HG03139 (cell line): ENCODE measurements around the gene RPS5.

ENCODE experiments used
- ATAC-seq: cut with Tn5 transposase; IDR thresholded peaks from one replicate; pipeline ENCODE4 v1.9.1; 2021; ENCODE audit not compliant: unreplicated experiment

The RPS5 gene

GRCh38 chr19:58385313-58385890 lies 1.7 kb upstream of the RPS5 start:
- ATAC-seq: no peak

DNA sequence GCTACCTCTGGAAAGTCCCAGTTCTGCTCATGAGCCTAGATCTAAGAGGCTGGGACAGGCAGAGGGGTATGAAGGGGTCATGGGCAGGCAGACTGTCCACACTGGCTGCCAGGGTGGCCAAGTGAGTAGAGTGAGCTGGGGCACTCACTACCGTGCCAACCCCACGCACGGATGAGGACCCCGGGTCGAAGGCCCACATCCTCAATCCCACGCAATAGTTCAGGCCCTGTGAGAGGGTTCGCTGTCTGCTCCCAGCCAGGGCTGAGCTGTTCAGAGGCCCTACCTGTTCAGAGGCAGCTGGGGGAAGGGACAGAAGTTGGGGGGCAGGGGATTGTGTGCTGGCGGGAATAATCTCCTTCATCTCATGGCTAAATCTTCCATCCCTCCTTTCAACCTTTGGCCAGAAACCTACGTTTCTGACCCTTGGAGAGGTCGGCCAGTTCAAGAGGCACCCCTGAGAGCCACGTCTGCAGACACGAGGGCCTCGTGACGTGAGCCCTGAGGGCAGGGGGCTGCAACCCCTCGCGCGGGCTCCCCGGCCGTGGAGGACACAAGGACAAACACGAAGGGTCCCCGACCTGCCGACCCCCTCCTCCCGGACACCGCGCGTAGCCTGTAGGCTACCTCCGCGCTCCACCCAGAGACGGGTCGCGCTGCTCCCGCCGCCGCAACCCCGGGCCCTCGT lies 1.0 kb upstream of the RPS5 start:
- no peak for ATAC-seq

DNA sequence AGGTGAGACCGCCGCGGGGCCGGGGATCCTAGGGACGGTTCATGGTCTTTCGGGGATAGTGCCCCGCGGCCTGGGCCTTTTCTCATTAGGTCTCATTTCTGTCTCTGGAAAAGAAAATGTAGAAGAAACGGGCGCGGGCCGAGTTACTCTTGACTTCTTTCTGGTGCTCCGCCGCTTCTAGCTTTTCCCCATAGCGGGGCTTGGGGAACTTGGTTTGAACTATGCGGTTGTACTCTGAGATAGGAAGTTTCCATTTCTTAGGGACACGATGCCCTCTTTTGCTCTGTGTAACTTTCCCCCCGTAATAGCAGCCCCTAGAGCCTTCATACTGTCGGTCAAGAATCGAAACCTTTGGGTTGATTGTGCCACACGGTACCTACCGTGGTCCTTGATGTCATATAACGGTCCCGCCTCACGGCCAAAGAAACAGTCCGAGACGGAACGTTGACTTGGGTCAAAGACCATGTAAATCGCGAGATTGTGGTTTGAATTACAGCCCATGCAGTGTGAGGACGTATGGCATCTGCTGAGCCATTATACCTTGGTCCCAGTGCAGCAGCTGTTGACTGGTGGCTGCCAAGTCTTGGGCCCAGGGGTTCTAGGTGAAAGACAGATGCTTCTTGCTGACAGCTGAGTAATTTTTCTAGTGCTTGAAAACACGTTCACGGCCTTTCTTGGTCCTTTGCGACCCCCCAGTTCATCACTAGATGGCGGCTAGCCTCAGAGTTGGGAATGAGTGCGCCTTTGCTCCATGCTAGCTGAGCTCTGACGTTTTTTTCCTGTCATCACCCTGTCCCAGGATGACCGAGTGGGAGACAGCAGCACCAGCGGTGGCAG lies 487 bp downstream of the RPS5 start:
- ATAC-seq: no peak

GRCh38 chr19:58388175-58388526 lies 1.1 kb downstream of the RPS5 start:
- ATAC-seq: no peak

- ATAC-seq: no peak
These were observed 6.1 kb downstream of the RPS5 start for GRCh38 chr19:58392945-58393724.

DNA sequence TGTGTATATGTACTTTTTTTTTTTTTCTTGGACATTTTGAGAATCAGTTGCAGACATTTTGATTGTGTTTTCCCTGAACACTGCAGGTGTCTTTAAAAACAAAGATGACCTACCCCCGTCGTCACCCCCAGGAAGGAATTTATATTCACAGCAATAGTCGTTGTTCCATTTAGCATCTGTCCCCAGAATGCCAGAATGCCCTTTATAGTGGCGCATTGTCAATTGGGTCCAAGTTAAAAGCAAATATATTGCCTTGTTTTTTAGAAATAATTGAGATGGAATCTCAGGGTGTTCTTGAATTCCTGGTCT lies 6.6 kb downstream of the RPS5 start:
- no peak for ATAC-seq

GRCh38 chr19:58394821-58395219 lies 7.8 kb downstream of the RPS5 start:
- ATAC-seq: no peak

- no peak for ATAC-seq
These were observed 8.3 kb downstream of the RPS5 start, which contains the start of gene RNF225 for GRCh38 chr19:58395220-58395978. Gene RNF225 (plus strand): TSS chr19:58395656. CDS start chr19:58396090, 434 bp downstream.

- ATAC-seq: no peak
These were observed 9.0 kb downstream of the RPS5 start for GRCh38 chr19:58395979-58396627.

- ATAC-seq: no peak
These were observed 9.8 kb downstream of the RPS5 start for GRCh38 chr19:58396691-58397532.

DNA sequence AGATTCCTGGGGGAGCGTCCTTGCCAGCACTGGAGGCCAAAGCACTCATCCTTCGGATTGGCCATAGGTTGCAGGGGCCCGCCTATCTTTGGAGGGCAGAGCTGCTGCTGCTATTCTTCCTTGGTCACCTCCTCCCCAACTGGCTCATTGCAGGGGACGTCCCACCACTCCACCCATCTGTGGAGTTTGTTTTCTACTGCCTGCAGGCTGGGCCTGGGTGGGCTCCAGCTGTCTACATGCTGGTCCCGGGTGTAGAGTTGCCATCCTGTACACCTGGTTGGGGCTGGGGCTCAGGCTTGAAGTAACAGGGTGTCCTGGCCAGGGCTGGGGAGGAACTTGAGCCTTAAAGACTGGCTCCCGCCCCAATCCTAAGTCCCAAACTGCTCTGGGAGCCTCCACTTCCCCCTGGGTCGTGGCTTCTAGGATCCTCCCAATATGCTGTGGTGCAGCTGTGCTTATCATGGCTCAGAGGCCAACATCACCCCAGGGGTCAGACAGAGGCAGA lies 10.5 kb downstream of the RPS5 start:
- no peak for ATAC-seq

GRCh38 chr19:58398087-58398486 lies 11.0 kb downstream of the RPS5 start:
- ATAC-seq: no peak

GRCh38 chr19:58398545-58398944 lies 11.5 kb downstream of the RPS5 start:
- no peak for ATAC-seq

DNA sequence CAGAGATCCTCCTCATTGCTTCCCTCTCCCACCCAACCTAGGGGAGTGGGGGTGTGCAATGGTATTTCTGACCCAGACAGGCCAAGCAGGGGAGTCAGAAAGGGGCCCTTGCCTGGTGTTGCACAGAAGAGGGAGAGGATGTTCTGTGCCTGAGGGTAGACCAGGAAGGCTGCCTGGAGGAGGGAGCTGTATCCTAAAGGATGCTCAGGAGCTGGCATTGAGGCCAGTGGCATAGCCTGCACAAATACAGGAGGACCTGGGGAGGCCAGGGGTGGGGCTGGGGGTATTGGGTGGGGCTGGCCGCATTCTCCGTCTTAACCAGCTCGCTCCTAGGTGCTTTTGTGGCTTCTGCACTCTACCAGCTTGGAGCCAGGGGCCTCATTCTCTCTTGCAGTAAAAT lies 12.8 kb downstream of the RPS5 start:
- no peak for ATAC-seq

GRCh38 chr19:58400316-58400915 lies 13.3 kb downstream of the RPS5 start:
- no peak for ATAC-seq

DNA sequence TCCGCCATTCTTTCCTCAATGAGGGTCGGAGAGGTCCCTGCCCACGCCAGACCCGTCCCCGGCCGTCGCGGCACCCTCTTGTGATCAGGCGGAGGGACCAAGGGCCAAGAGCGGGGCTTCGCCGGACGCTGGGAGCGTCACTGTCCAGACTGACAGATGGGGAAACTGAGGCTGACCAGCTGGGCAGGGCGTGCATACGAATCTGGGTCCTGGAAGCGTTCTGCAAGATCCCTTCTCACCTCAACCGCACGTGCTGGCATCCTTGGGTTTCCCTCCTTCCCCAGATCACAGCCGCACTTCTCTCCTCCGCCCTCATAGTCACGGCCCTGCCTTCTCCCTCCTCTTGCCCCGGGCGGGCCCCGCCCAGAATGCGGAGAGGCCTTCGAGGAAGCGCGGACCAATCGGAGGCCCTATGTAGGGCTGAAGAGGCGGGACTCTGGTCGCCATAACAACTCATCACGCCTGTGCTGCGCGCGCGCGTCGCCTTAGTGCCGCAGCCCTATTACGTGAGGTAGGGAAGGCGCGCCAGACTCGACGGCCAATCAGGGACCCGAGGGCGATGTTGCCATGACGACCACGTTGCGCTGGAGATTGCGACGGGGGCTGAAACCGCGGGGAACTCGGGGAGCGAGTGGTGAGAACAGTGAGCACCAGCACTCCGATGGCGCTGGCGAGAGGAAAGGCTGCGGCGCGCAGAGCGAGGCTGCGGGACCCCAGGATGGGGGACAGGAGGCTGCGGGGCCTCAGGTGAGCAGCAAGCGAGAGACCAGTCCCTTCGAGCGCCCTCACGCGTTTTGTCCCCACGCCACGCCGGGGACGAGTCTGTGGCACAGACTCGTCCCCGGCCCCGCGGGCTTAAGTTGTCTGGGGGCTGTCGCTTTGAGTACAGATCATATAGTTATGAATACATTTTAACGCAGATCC lies 14.1 kb downstream of the RPS5 start:
- peak; percentile 99 for ATAC-seq

- ATAC-seq: no peak
These were observed 14.9 kb downstream of the RPS5 start for GRCh38 chr19:58401840-58402421.
